Right atrium auricular region (tissue), 2 donors: ENCODE results near the gene CDCP1. TPM values are rescaled to one million over a fixed set of nuclear protein-coding genes. Genes with fewer than 3 reads are reported as not detected.

ENCODE experiments used
- DNase-seq: peaks from one replicate; pipeline ENCODE4 v3.0.0-alpha.2; 2019; ENCODE audit warnings: low spot score
- H3K27ac ChIP-seq, 2 donors: fragments of 200-600 bp; sonication (generic); 1 replicate in 1 of 2; 2 replicates in 1 of 2; pipeline ENCODE4 v1.5.1; 2016 to 2019
- H3K27me3 ChIP-seq, 2 donors: fragments of 200-600 bp; sonication (generic); one replicate each; pipeline versions ENCODE4 v1.5.1 to v1.6.0; 2017 to 2019
- H3K36me3 ChIP-seq: fragments of 200-600 bp; sonication (generic); one replicate; pipeline ENCODE4 v1.5.1; 2016
- H3K4me1 ChIP-seq, 2 donors: fragments of 200-600 bp; sonication (generic); one replicate each; pipeline versions ENCODE4 v1.5.1 to v1.6.0; 2017 to 2019
- H3K4me3 ChIP-seq, 2 donors: fragments of 200-600 bp; sonication (generic); 1 replicate in 1 of 2; 2 replicates in 1 of 2; pipeline ENCODE4 v1.5.1; 2017 to 2019; ENCODE audit warnings: mild to moderate bottlenecking in 1 of 2, moderate library complexity in 1 of 2
- H3K9me3 ChIP-seq, 2 donors: fragments of 200-600 bp; sonication (generic); one replicate each; pipeline ENCODE4 v1.5.1; 2019
- CTCF ChIP-seq, 2 donors: fragments of 200-600 bp; sonication (generic); IDR thresholded peaks; one replicate each; pipeline ENCODE4 v1.5.1; 2019; ENCODE audit warnings: antibody characterized with exemption in 2 of 2
- total RNA-seq, 2 donors: library from RNA; depleted of rRNA; stranded (reverse); fragments of >200 nt; gene quantifications; one replicate each; pipeline ENCODE4 v1.1.0, GENCODE V29; 2016

The CDCP1 gene
- 1 to 10 TPM in 1 of 2 donors, under 1 TPM in 1; 0.48 to 2.8 TPM for total RNA-seq

- no peak for DNase-seq
- H3K9me3 ChIP-seq = peaks cover 2 to 4% of the 10 kb centered on the region in 2 donors
- H3K36me3 ChIP-seq = no peaks in the 10 kb centered on the region
- H3K27me3 ChIP-seq = peaks cover 0 to 16% of the 10 kb centered on the region in 2 donors
- no peak within 1 kb of the TSS for H3K27ac ChIP-seq
- peak within 1 kb of the TSS; percentile 23 to 44 for H3K4me3 ChIP-seq
- TF ChIP-seq CTCF (IDR thresholded peaks at IDR 0.05) = no peak
- H3K4me1 ChIP-seq = peaks cover 0 to 12% of the 10 kb centered on the region in 2 donors
These were observed at the start of gene CDCP1 for GRCh38 chr3:45145681-45146614. Gene CDCP1 (minus strand): TSS chr3:45146378. CDS start chr3:45146287, 91 bp downstream.

GRCh38 chr3:45194791-45195190, 48.6 kb upstream of the CDCP1 start:
- H3K9me3 ChIP-seq = no peaks in the 10 kb centered on the region
- H3K36me3 ChIP-seq = no peaks in the 10 kb centered on the region
- DNase-seq = no peak
- no peak for TF ChIP-seq CTCF (IDR thresholded peaks at IDR 0.05)
- no peak overlapping the region for H3K4me3 ChIP-seq
- H3K27ac ChIP-seq = no peak overlapping the region
- no peaks in the 10 kb centered on the region for H3K27me3 ChIP-seq
- no peaks in the 10 kb centered on the region for H3K4me1 ChIP-seq

GRCh38 chr3:45191924-45192417, 45.8 kb upstream of the CDCP1 start:
- no peaks in the 10 kb centered on the region for H3K27me3 ChIP-seq
- H3K9me3 ChIP-seq = no peaks in the 10 kb centered on the region
- no peak for TF ChIP-seq CTCF (IDR thresholded peaks at IDR 0.05)
- H3K27ac ChIP-seq = no peak overlapping the region
- H3K4me3 ChIP-seq = no peak overlapping the region
- H3K36me3 ChIP-seq = no peaks in the 10 kb centered on the region
- no peak for DNase-seq
- no peaks in the 10 kb centered on the region for H3K4me1 ChIP-seq

GRCh38 chr3:45191424-45191823, 45.2 kb upstream of the CDCP1 start:
- H3K9me3 ChIP-seq = no peaks in the 10 kb centered on the region
- no peak for DNase-seq
- no peak for TF ChIP-seq CTCF (IDR thresholded peaks at IDR 0.05)
- H3K27me3 ChIP-seq = no peaks in the 10 kb centered on the region
- H3K4me1 ChIP-seq = no peaks in the 10 kb centered on the region
- H3K4me3 ChIP-seq = no peak overlapping the region
- H3K36me3 ChIP-seq = no peaks in the 10 kb centered on the region
- H3K27ac ChIP-seq = no peak overlapping the region

GRCh38 chr3:45188719-45189659, 42.8 kb upstream of the CDCP1 start:
- no peak overlapping the region for H3K4me3 ChIP-seq
- TF ChIP-seq CTCF (IDR thresholded peaks at IDR 0.05) = no peak
- no peaks in the 10 kb centered on the region for H3K9me3 ChIP-seq
- H3K4me1 ChIP-seq = no peaks in the 10 kb centered on the region
- H3K36me3 ChIP-seq = no peaks in the 10 kb centered on the region
- no peak for DNase-seq
- H3K27ac ChIP-seq = no peak overlapping the region
- no peaks in the 10 kb centered on the region for H3K27me3 ChIP-seq
